Measurements from ENCODE around the gene C22orf39.

C22orf39 gene

DNA sequence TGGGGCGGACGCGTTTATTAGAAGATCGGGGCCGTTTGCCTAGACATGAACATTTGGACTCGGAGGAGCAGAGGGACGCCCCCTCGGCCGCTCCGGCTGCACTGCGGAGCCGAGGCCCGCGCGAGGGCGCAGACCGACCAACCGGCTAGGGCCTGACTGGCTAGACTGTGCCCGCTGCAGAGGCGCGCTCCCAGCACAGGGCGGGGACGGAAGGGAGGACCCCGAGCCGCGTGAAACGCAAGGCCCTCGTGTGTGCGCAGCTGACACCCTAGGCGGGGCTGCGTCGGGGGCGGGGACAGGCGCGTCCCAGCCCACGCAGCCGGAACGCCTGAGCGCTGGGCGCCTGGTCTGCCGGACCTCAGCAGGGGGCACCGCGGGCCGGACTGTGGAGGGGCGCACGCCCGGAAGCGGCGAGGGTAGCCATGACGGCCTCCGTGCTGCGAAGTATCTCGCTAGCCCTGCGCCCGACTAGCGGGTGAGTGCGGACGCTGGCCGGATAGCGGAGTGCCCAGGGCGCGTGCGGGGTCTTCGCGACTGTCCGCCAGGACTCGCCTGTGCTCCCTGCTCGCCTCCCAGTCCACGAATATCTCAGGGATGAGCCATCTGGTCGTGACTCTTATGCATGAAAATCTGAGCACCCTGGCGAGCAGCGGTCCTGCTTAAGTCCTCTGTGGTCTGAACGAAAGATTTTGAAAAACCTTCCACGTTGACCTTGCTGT is 15.2 kb downstream of the C22orf39 start, which contains the start of gene MRPL40:
MRPL40 (plus strand) TSS at position 413 of the 719 bp plus-strand sequence; CDS start at position 423, 10 bp downstream.
- TF ChIP-seq EZH2 (optimal IDR thresholded peaks at IDR 0.05; ENCODE audit: low read depth, low read length) (no peak), EZH2phosphoT487 (IDR thresholded peaks at IDR 0.05; ENCODE audit: low read length) (no peak)
- TF ChIP-seq, protein P1, sequence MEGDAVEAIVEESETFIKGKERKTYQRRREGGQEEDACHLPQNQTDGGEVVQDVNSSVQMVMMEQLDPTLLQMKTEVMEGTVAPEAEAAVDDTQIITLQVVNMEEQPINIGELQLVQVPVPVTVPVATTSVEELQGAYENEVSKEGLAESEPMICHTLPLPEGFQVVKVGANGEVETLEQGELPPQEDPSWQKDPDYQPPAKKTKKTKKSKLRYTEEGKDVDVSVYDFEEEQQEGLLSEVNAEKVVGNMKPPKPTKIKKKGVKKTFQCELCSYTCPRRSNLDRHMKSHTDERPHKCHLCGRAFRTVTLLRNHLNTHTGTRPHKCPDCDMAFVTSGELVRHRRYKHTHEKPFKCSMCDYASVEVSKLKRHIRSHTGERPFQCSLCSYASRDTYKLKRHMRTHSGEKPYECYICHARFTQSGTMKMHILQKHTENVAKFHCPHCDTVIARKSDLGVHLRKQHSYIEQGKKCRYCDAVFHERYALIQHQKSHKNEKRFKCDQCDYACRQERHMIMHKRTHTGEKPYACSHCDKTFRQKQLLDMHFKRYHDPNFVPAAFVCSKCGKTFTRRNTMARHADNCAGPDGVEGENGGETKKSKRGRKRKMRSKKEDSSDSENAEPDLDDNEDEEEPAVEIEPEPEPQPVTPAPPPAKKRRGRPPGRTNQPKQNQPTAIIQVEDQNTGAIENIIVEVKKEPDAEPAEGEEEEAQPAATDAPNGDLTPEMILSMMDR (IDR thresholded peaks at IDR 0.05; ENCODE audit: low read length), result no peak
- H3K27ac ChIP-seq (ENCODE audit: low read length), result peak within 1 kb of the TSS; percentile 97
- no peaks in the 10 kb centered on the region for H3K9me3 ChIP-seq (replicated peaks; ENCODE audit: insufficient read depth, low read length)
- H3K4me1 ChIP-seq (ENCODE audit: low read length), result peaks cover 25% of the 10 kb centered on the region
- peaks cover 6% of the 10 kb centered on the region; the same call in 1 of the 2 replicates for H4K20me1 ChIP-seq (ENCODE audit: insufficient read depth, low read length)
- no peaks in the 10 kb centered on the region for H3K9me2 ChIP-seq (replicated peaks; ENCODE audit: insufficient read depth, low read length)
- H2AFZ ChIP-seq (ENCODE audit: low read length), result peak within 1 kb of the TSS; percentile 88
- 0 out of 2 replicates have a peak, but pooled peaks cover 6% of the 10 kb centered on the region for H3K36me3 ChIP-seq (replicated peaks; ENCODE audit: insufficient read depth, low read length)
- peak within 1 kb of the TSS; percentile 99 for H3K4me3 ChIP-seq (ENCODE audit: low read length)
- peak within 1 kb of the TSS; percentile 86 for H3K4me2 ChIP-seq (ENCODE audit: low read depth, low read length)
- DNase-seq, result peak; percentile 96
- H3K79me2 ChIP-seq (ENCODE audit: low read length), result peaks cover 54% of the 10 kb centered on the region
- H3K9ac ChIP-seq (ENCODE audit: low read length), result peak within 1 kb of the TSS; percentile 99
- no peaks in the 10 kb centered on the region for H3K27me3 ChIP-seq (replicated peaks; ENCODE audit: insufficient read depth, low read length)
- H3F3A ChIP-seq (ENCODE audit: insufficient read depth, low read length), result peaks cover 18% of the 10 kb centered on the region

DNA sequence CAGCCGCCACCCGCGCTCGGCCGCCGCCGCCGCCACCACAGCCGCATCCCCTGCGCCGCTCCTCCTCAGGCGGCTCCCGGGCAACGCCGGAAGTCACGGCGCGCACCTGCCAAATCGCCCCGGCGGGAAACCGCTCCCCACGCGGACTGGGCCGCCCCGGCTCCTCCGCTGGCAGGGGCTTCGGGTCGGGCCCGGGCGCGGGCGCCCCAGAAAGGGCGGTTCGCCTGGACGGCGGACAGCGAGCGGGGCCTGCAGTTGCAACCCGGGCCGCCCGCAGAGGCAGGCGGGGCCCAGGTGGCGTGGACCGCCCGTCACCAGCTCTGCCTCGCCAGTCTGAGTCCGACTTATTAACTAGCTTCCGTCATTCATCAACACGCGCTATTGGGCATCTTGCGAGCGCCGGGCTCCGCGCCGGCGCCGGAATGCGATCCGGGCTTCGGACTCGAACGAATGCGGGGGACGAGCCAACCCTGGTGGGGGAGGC is 15.8 kb downstream of the C22orf39 start, which contains the start of gene HIRA:
HIRA (minus strand) TSS at position 85 of the 484 bp plus-strand sequence. CDS start 257 bp downstream, outside the sequence.
- Histone ChIP-seq H3K4me3 (ENCODE audit: low read length) (peak within 1 kb of the TSS; percentile 99), H3K36me3 (replicated peaks; ENCODE audit: insufficient read depth, low read length) (0 out of 2 replicates have a peak, but pooled peaks cover 7% of the 10 kb centered on the region), H3K4me2 (ENCODE audit: low read depth, low read length) (peak within 1 kb of the TSS; percentile 87), H3K27me3 (replicated peaks; ENCODE audit: insufficient read depth, low read length) (no peaks in the 10 kb centered on the region), H3K4me1 (ENCODE audit: low read length) (peaks cover 27% of the 10 kb centered on the region), H2AFZ (ENCODE audit: low read length) (peak within 1 kb of the TSS; percentile 88), H3K27ac (ENCODE audit: low read length) (peak within 1 kb of the TSS; percentile 97), H4K20me1 (ENCODE audit: insufficient read depth, low read length) (peaks cover 11% of the 10 kb centered on the region; the same call in 1 of the 2 replicates), H3K79me2 (ENCODE audit: low read length) (peaks cover 60% of the 10 kb centered on the region), H3K9me3 (replicated peaks; ENCODE audit: insufficient read depth, low read length) (no peaks in the 10 kb centered on the region), H3K9me2 (replicated peaks; ENCODE audit: insufficient read depth, low read length) (no peaks in the 10 kb centered on the region), H3F3A (ENCODE audit: insufficient read depth, low read length) (peaks cover 18% of the 10 kb centered on the region), H3K9ac (ENCODE audit: low read length) (peak within 1 kb of the TSS; percentile 99)
- peak; percentile 81 for DNase-seq
- no peak for TF ChIP-seq EZH2 (optimal IDR thresholded peaks at IDR 0.05; ENCODE audit: low read depth, low read length)

DNA sequence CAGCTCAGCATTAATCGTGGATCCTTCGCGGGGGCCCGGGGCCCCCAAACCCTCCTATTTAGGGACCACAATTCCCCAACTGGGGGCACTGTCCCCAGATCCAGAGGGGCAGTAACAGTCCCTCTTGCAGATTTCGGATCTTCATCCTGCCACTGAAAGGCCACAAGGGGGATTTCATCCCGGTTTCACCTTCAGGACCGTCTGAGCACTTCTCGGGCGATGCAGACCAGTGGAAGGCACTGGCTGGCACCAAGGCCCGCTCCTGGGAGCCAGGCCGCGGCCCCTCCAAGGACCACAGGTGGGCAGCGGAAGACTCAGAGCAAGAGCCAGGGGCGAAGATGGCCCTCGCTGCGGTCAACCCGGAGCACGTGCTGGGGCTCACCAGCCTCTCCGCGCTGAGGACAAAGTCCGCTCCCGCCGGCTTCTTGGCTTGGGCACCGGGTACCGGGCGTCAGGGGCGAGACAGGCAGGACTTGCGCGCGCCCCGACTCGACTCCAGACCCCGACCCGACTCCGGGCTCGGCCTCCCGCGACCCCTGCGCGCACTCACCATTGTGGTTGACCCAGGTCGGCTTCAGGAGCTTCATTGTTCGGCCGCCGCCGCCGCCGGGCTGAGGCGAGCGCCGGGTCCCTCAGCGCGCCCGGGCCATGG is 16.5 kb downstream of the C22orf39 start:
- Histone ChIP-seq H3K9ac (ENCODE audit: low read length) (peak overlapping the region; percentile 99), H3K36me3 (replicated peaks; ENCODE audit: insufficient read depth, low read length) (0 out of 2 replicates have a peak, but pooled peaks cover 7% of the 10 kb centered on the region), H3K27me3 (replicated peaks; ENCODE audit: insufficient read depth, low read length) (no peaks in the 10 kb centered on the region), H3K9me3 (replicated peaks; ENCODE audit: insufficient read depth, low read length) (no peaks in the 10 kb centered on the region), H3K9me2 (replicated peaks; ENCODE audit: insufficient read depth, low read length) (no peaks in the 10 kb centered on the region), H3K79me2 (ENCODE audit: low read length) (peaks cover 67% of the 10 kb centered on the region), H2AFZ (ENCODE audit: low read length) (no peak overlapping the region), H3K4me1 (ENCODE audit: low read length) (peaks cover 27% of the 10 kb centered on the region), H3K27ac (ENCODE audit: low read length) (peak overlapping the region; percentile 94), H4K20me1 (ENCODE audit: insufficient read depth, low read length) (peaks cover 18% of the 10 kb centered on the region; the same call in 1 of the 2 replicates), H3K4me2 (ENCODE audit: low read depth, low read length) (peak overlapping the region; percentile 87), H3F3A (ENCODE audit: insufficient read depth, low read length) (peaks cover 18% of the 10 kb centered on the region), H3K4me3 (ENCODE audit: low read length) (peak overlapping the region; percentile 94)
- peak; percentile 47 for DNase-seq
- TF ChIP-seq EZH2phosphoT487 (IDR thresholded peaks at IDR 0.05; ENCODE audit: low read length), result no peak
- TF ChIP-seq, protein P1 (IDR thresholded peaks at IDR 0.05; ENCODE audit: low read length), result peak; percentile 24; the same call in 1 of the 2 replicates
